ENCODE data around the gene CTIF. TPM values are rescaled to one million over a fixed set of nuclear protein-coding genes. Genes with fewer than 3 reads are reported as not detected.

Gene CTIF
- total RNA-seq, 1 experiment from 2014 or later: 26.5 TPM

DNA sequence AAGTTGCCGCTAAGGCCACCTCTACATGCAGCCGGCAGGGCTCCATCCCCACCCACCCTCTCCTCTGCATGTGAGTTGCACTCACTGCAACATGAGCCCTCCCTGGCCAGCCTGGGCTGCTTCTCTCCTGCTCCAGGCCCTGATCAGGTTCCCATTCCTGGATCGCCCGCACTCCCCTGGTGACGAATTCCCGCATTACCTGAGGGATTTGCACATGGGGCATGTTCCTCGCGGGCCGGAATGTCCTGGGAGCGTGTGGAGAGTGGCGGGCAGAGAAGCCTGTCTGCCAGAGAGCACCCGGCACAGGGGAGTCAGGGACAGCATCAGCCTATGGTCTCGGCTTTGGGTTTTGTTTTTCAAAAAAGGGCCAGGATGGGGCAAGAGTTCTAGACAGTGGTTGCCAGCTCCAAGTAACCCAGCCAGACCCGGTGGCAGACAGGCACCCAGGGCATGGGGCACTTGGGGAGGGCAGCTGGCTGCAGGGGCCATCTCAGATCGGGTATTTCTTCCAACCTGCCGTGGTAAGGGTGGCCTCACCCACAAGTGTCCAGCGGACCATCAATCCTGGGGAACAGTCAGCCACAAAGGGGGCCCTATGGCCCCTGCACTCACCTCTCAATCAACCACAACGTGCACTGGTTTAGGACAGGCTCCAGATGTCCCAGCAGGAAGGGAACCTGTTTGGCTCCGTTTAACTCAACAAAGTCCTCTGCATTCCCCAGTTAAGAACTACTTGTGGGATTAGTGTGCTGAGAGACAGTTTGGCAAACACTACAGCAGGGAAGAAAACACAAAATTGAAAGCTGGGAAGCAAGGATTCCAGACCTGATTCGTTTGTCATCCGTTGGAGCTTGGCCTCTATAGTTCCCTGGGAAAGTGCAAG is 224.2 kb downstream of the CTIF start:
- TF ChIP-seq CTCF (IDR thresholded peaks at IDR 0.05): no peak
- TF ChIP-seq POLR2AphosphoS5 (IDR thresholded peaks at IDR 0.05; ENCODE audit: low read depth, low read length): no peak
- TF ChIP-seq TCF7L2 (IDR thresholded peaks at IDR 0.05; ENCODE audit: low read depth, low read length): no peak
- no peak for TF ChIP-seq SIN3A (IDR thresholded peaks at IDR 0.05; ENCODE audit: borderline replicate concordance, insufficient read depth, low read depth, low read length)
- TF ChIP-seq, protein P1, sequence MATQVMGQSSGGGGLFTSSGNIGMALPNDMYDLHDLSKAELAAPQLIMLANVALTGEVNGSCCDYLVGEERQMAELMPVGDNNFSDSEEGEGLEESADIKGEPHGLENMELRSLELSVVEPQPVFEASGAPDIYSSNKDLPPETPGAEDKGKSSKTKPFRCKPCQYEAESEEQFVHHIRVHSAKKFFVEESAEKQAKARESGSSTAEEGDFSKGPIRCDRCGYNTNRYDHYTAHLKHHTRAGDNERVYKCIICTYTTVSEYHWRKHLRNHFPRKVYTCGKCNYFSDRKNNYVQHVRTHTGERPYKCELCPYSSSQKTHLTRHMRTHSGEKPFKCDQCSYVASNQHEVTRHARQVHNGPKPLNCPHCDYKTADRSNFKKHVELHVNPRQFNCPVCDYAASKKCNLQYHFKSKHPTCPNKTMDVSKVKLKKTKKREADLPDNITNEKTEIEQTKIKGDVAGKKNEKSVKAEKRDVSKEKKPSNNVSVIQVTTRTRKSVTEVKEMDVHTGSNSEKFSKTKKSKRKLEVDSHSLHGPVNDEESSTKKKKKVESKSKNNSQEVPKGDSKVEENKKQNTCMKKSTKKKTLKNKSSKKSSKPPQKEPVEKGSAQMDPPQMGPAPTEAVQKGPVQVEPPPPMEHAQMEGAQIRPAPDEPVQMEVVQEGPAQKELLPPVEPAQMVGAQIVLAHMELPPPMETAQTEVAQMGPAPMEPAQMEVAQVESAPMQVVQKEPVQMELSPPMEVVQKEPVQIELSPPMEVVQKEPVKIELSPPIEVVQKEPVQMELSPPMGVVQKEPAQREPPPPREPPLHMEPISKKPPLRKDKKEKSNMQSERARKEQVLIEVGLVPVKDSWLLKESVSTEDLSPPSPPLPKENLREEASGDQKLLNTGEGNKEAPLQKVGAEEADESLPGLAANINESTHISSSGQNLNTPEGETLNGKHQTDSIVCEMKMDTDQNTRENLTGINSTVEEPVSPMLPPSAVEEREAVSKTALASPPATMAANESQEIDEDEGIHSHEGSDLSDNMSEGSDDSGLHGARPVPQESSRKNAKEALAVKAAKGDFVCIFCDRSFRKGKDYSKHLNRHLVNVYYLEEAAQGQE (IDR thresholded peaks at IDR 0.05; ENCODE audit: insufficient read depth in 1 of 2, low read depth in 2 of 2, low read length in 1 of 2): no peak
- H3K27ac ChIP-seq (ENCODE audit: low read length): no peak overlapping the region
- DNase-seq (ENCODE audit: low read depth, low spot score): no peak
- intact Hi-C loops (cut with micrococcal nuclease; ENCODE audit: unreplicated experiment) (no loop called here), in situ Hi-C loops (cut with HindIII; ENCODE audit: low pct_unique_long_range_greater_than_20kb, low sequenced_read_pairs) (no loop called here)
- ChIA-PET CTCF (no interaction called here), POLR2A (no interaction called here)
- no TSS peak for BruUV-seq (replicated peaks)
- H3K4me1 ChIP-seq (ENCODE audit: control insufficient read depth, insufficient read depth, low read length): no peaks in the 10 kb centered on the region
- H3K9me3 ChIP-seq (ENCODE audit: control insufficient read depth, insufficient read depth, low read depth, low read length): no peaks in the 10 kb centered on the region
- no peaks in the 10 kb centered on the region; the same call in 1 of the 2 replicates for H3K36me3 ChIP-seq (ENCODE audit: control insufficient read depth, insufficient read depth, low read length)
- no peak overlapping the region for H3K4me3 ChIP-seq (ENCODE audit: low read depth in 2 of 2, low read length in 2 of 2)
- ATAC-seq: no peak
- H3K27me3 ChIP-seq (ENCODE audit: control insufficient read depth, insufficient read depth, low read length): no peaks in the 10 kb centered on the region

- POLR2A ChIA-PET: no interaction called here
- CTCF ChIA-PET: interaction anchor here (0.6 kb wide), 1 partner anchor 117 kb away, joined by 10 read pairs; no protein-coding TSS in a partner anchor
- Histone ChIP-seq H3K4me3 (ENCODE audit: low read depth in 2 of 2, low read length in 2 of 2) (no peak overlapping the region), H3K27me3 (ENCODE audit: control insufficient read depth, insufficient read depth, low read length) (no peaks in the 10 kb centered on the region), H3K4me1 (ENCODE audit: control insufficient read depth, insufficient read depth, low read length) (no peaks in the 10 kb centered on the region), H3K27ac (ENCODE audit: low read length) (no peak overlapping the region), H3K36me3 (ENCODE audit: control insufficient read depth, insufficient read depth, low read length) (no peaks in the 10 kb centered on the region; the same call in 1 of the 2 replicates), H3K9me3 (ENCODE audit: control insufficient read depth, insufficient read depth, low read depth, low read length) (no peaks in the 10 kb centered on the region)
- no peak for ATAC-seq
- no peak for DNase-seq (ENCODE audit: low read depth, low spot score)
- no peak for TF ChIP-seq SIN3A (IDR thresholded peaks at IDR 0.05; ENCODE audit: borderline replicate concordance, insufficient read depth, low read depth, low read length)
- no peak for TF ChIP-seq CTCF (IDR thresholded peaks at IDR 0.05)
- TF ChIP-seq, protein P1 (IDR thresholded peaks at IDR 0.05; ENCODE audit: insufficient read depth in 1 of 2, low read depth in 2 of 2, low read length in 1 of 2): no peak
- TF ChIP-seq POLR2AphosphoS5 (IDR thresholded peaks at IDR 0.05; ENCODE audit: low read depth, low read length): no peak
- TF ChIP-seq TCF7L2 (IDR thresholded peaks at IDR 0.05; ENCODE audit: low read depth, low read length): no peak
- intact Hi-C loops (cut with micrococcal nuclease; ENCODE audit: unreplicated experiment): no loop called here
- no TSS peak for BruUV-seq (replicated peaks)
- in situ Hi-C loops (cut with HindIII; ENCODE audit: low pct_unique_long_range_greater_than_20kb, low sequenced_read_pairs): no loop called here
Measured at GRCh38 chr18:48763719-48764100, 224.9 kb downstream of the CTIF start.
